ENCODE measurements around the gene PALLD. TPM values are rescaled to one million over a fixed set of nuclear protein-coding genes. Genes with fewer than 3 reads are reported as not detected.
"Not testable (repeated sequence)": the region's sequence is repeated elsewhere in the genome, so short reads cannot be mapped to it uniquely, and the experiment has no call there.

Gene PALLD
- total RNA-seq, 3 donors from 2014 or later, result 0.94 to 2.4 (median 1.2) TPM

- H3K27me3 Mint-ChIP-seq (ENCODE audit: low read depth), result no peaks in the 10 kb centered on the region
- no peaks in the 10 kb centered on the region for H3K4me1 Mint-ChIP-seq (ENCODE audit: low read depth)
- no peak for ATAC-seq
- H3K9me3 Mint-ChIP-seq, result no peaks in the 10 kb centered on the region
- no peak overlapping the region for H3K4me3 Mint-ChIP-seq
- no peaks in the 10 kb centered on the region for H3K36me3 Mint-ChIP-seq (ENCODE audit: insufficient read depth)
- no peak for DNase-seq
Observed at GRCh38 chr4:168924667-168925066, 427.8 kb downstream of the PALLD start.

GRCh38 chr4:168925789-168926490 lies 429.1 kb downstream of the PALLD start:
- H3K27me3 Mint-ChIP-seq (ENCODE audit: low read depth), result no peaks in the 10 kb centered on the region
- H3K4me3 Mint-ChIP-seq, result no peak overlapping the region
- no peak for ATAC-seq
- H3K9me3 Mint-ChIP-seq, result no peaks in the 10 kb centered on the region
- no peak for DNase-seq
- H3K36me3 Mint-ChIP-seq (ENCODE audit: insufficient read depth), result no peaks in the 10 kb centered on the region
- no peaks in the 10 kb centered on the region for H3K4me1 Mint-ChIP-seq (ENCODE audit: low read depth)

- Mint-ChIP-seq H3K27me3 (ENCODE audit: low read depth) (no peaks in the 10 kb centered on the region), H3K4me1 (ENCODE audit: low read depth) (peaks cover 2% of the 10 kb centered on the region), H3K4me3 (no peak overlapping the region), H3K9me3 (peaks cover 20% of the 10 kb centered on the region), H3K36me3 (ENCODE audit: insufficient read depth) (peaks cover 2% of the 10 kb centered on the region)
- DNase-seq (no peak), ATAC-seq (no peak)
Observed at GRCh38 chr4:168928346-168928745, 431.5 kb downstream of the PALLD start.

- Mint-ChIP-seq H3K27me3 (ENCODE audit: low read depth) (no peaks in the 10 kb centered on the region), H3K4me3 (no peak overlapping the region), H3K9me3 (peaks cover 25% of the 10 kb centered on the region), H3K36me3 (ENCODE audit: insufficient read depth) (peaks cover 2% of the 10 kb centered on the region), H3K4me1 (ENCODE audit: low read depth) (peaks cover 2% of the 10 kb centered on the region)
- ATAC-seq (no peak), DNase-seq (no peak)
Observed at GRCh38 chr4:168928875-168929274, 432.0 kb downstream of the PALLD start.

- Mint-ChIP-seq H3K36me3 (ENCODE audit: insufficient read depth) (peaks cover 2% of the 10 kb centered on the region), H3K27me3 (ENCODE audit: low read depth) (no peaks in the 10 kb centered on the region), H3K4me3 (no peak overlapping the region), H3K4me1 (ENCODE audit: low read depth) (peaks cover 2% of the 10 kb centered on the region), H3K9me3 (peaks cover 25% of the 10 kb centered on the region)
- ATAC-seq (no peak), DNase-seq (no peak)
Observed at GRCh38 chr4:168930413-168931196, 433.8 kb downstream of the PALLD start.

GRCh38 chr4:168931215-168931650 lies 434.4 kb downstream of the PALLD start:
- ATAC-seq (no peak), DNase-seq (no peak)
- peaks cover 2% of the 10 kb centered on the region for H3K36me3 Mint-ChIP-seq (ENCODE audit: insufficient read depth)
- H3K4me3 Mint-ChIP-seq, result no peak overlapping the region
- H3K27me3 Mint-ChIP-seq (ENCODE audit: low read depth), result no peaks in the 10 kb centered on the region
- peaks cover 25% of the 10 kb centered on the region for H3K9me3 Mint-ChIP-seq
- H3K4me1 Mint-ChIP-seq (ENCODE audit: low read depth), result peaks cover 2% of the 10 kb centered on the region

- DNase-seq, result no peak
- H3K36me3 Mint-ChIP-seq (ENCODE audit: insufficient read depth), result peaks cover 5% of the 10 kb centered on the region
- H3K4me1 Mint-ChIP-seq (ENCODE audit: low read depth), result peaks cover 2% of the 10 kb centered on the region
- no peaks in the 10 kb centered on the region for H3K27me3 Mint-ChIP-seq (ENCODE audit: low read depth)
- H3K9me3 Mint-ChIP-seq, result peaks cover 34% of the 10 kb centered on the region
- no peak for ATAC-seq
- H3K4me3 Mint-ChIP-seq, result no peak overlapping the region
Observed at GRCh38 chr4:168932138-168932537, 435.3 kb downstream of the PALLD start.

- DNase-seq (no peak), ATAC-seq (no peak)
- H3K4me3 Mint-ChIP-seq, result no peak overlapping the region
- peaks cover 2% of the 10 kb centered on the region for H3K4me1 Mint-ChIP-seq (ENCODE audit: low read depth)
- peaks cover 45% of the 10 kb centered on the region for H3K9me3 Mint-ChIP-seq
- H3K36me3 Mint-ChIP-seq (ENCODE audit: insufficient read depth), result peaks cover 5% of the 10 kb centered on the region
- no peaks in the 10 kb centered on the region for H3K27me3 Mint-ChIP-seq (ENCODE audit: low read depth)
Observed at GRCh38 chr4:168933423-168933822, 436.6 kb downstream of the PALLD start.

- not testable (repeated sequence) for DNase-seq; ATAC-seq; H3K4me1 Mint-ChIP-seq (ENCODE audit: low read depth); H3K27me3 Mint-ChIP-seq (ENCODE audit: low read depth); H3K36me3 Mint-ChIP-seq (ENCODE audit: insufficient read depth); H3K4me3 Mint-ChIP-seq
- peaks cover 46% of the 10 kb centered on the region for H3K9me3 Mint-ChIP-seq
Observed at GRCh38 chr4:168937473-168937872, 440.6 kb downstream of the PALLD start.

GRCh38 chr4:168942985-168943384 lies 446.1 kb downstream of the PALLD start:
- no peaks in the 10 kb centered on the region for H3K27me3 Mint-ChIP-seq (ENCODE audit: low read depth)
- H3K9me3 Mint-ChIP-seq, result peaks cover 17% of the 10 kb centered on the region
- no peaks in the 10 kb centered on the region for H3K4me1 Mint-ChIP-seq (ENCODE audit: low read depth)
- DNase-seq (no peak), ATAC-seq (no peak)
- no peak overlapping the region for H3K4me3 Mint-ChIP-seq
- peaks cover 3% of the 10 kb centered on the region for H3K36me3 Mint-ChIP-seq (ENCODE audit: insufficient read depth)

- ATAC-seq, result no peak
- H3K9me3 Mint-ChIP-seq, result peaks cover 13% of the 10 kb centered on the region
- DNase-seq, result no peak
- H3K36me3 Mint-ChIP-seq (ENCODE audit: insufficient read depth), result peaks cover 3% of the 10 kb centered on the region
- H3K27me3 Mint-ChIP-seq (ENCODE audit: low read depth), result no peaks in the 10 kb centered on the region
- no peak overlapping the region for H3K4me3 Mint-ChIP-seq
- H3K4me1 Mint-ChIP-seq (ENCODE audit: low read depth), result no peaks in the 10 kb centered on the region
Observed at GRCh38 chr4:168945291-168945690, 448.4 kb downstream of the PALLD start.

- not testable (repeated sequence) for DNase-seq; H3K4me1 Mint-ChIP-seq (ENCODE audit: low read depth); H3K4me3 Mint-ChIP-seq; H3K36me3 Mint-ChIP-seq (ENCODE audit: insufficient read depth); ATAC-seq; H3K27me3 Mint-ChIP-seq (ENCODE audit: low read depth)
- peaks cover 13% of the 10 kb centered on the region for H3K9me3 Mint-ChIP-seq
Observed at GRCh38 chr4:168952821-168953246, 456.0 kb downstream of the PALLD start.

- no peaks in the 10 kb centered on the region for H3K27me3 Mint-ChIP-seq (ENCODE audit: low read depth)
- DNase-seq (no peak), ATAC-seq (no peak)
- H3K36me3 Mint-ChIP-seq (ENCODE audit: insufficient read depth), result peaks cover 4% of the 10 kb centered on the region
- no peaks in the 10 kb centered on the region for H3K4me1 Mint-ChIP-seq (ENCODE audit: low read depth)
- peaks cover 3% of the 10 kb centered on the region for H3K9me3 Mint-ChIP-seq
- no peak overlapping the region for H3K4me3 Mint-ChIP-seq
Observed at GRCh38 chr4:168955674-168956073, 458.8 kb downstream of the PALLD start.

- peaks cover 6% of the 10 kb centered on the region for H3K36me3 Mint-ChIP-seq (ENCODE audit: insufficient read depth)
- H3K27me3 Mint-ChIP-seq (ENCODE audit: low read depth), result no peaks in the 10 kb centered on the region
Observed at GRCh38 chr4:168960716-168961115, 463.9 kb downstream of the PALLD start.

GRCh38 chr4:168972596-168972995 lies 475.7 kb downstream of the PALLD start:
- ATAC-seq, result no peak
- DNase-seq, result no peak
- Mint-ChIP-seq H3K4me1 (ENCODE audit: low read depth) (no peaks in the 10 kb centered on the region), H3K36me3 (ENCODE audit: insufficient read depth) (peaks cover 5% of the 10 kb centered on the region), H3K9me3 (peaks cover 56% of the 10 kb centered on the region), H3K27me3 (ENCODE audit: low read depth) (no peaks in the 10 kb centered on the region), H3K4me3 (no peak overlapping the region)

More at GRCh38 chr4:168960716-168961115, 463.9 kb downstream of the PALLD start:
- no peak for DNase-seq
- Mint-ChIP-seq H3K9me3 (peaks cover 3% of the 10 kb centered on the region), H3K4me1 (ENCODE audit: low read depth) (no peaks in the 10 kb centered on the region), H3K4me3 (no peak overlapping the region)
- no peak for ATAC-seq
